ENCODE data around the gene DNAJC22. TPM values are rescaled to one million over a fixed set of nuclear protein-coding genes. Genes with fewer than 3 reads are reported as not detected.

DNAJC22 gene
- total RNA-seq, 8 experiments from 2014 or later = 0.92 to 11.8 (median 1.9) TPM

- in situ Hi-C loops (cut with MboI; ENCODE audit: low pct_unique_long_range_greater_than_20kb in 2 of 9, low sequenced_read_pairs in 9 of 9, unreplicated experiment in 9 of 9) = loop anchor here in 6 of 9 experiments (25.0 kb wide), 2 partner anchors 155 to 180 kb away; partner anchors contain the start of gene KCNH3 (in 2 of the 6)
- Histone ChIP-seq H3K4me3 (no peak overlapping the region), H3K4me1 (replicated peaks in 1 of 2) (no peaks in the 10 kb centered on the region), H3K27ac (no peak overlapping the region)
- WGBS, 10 experiments = 0 to 36% (median 5%) methylated on average over 3 of the region's 3 CpGs; no CpG with 5 or more reads in 1 of the 10 experiments
- no peak for ATAC-seq (replicated peaks in 6 of 8)
Measured at GRCh38 chr12:49357103-49357678, 10.5 kb downstream of the DNAJC22 start.

- in situ Hi-C loops (cut with MboI; ENCODE audit: low pct_unique_long_range_greater_than_20kb in 2 of 9, low sequenced_read_pairs in 9 of 9, unreplicated experiment in 9 of 9) = loop anchor here in 6 of 9 experiments (25.0 kb wide), 2 partner anchors 154 to 179 kb away; partner anchors contain the start of gene KCNH3 (in 2 of the 6)
- no peaks in the 10 kb centered on the region for H3K4me1 ChIP-seq (replicated peaks in 1 of 2)
Measured at GRCh38 chr12:49358483-49359141, 11.9 kb downstream of the DNAJC22 start.

GRCh38 chr12:49359671-49360070, 13.0 kb downstream of the DNAJC22 start:
- H3K4me3 ChIP-seq = no peak overlapping the region
- no peaks in the 10 kb centered on the region for H3K4me1 ChIP-seq (replicated peaks in 1 of 2)
- in situ Hi-C loops (cut with MboI; ENCODE audit: low pct_unique_long_range_greater_than_20kb in 2 of 9, low sequenced_read_pairs in 9 of 9, unreplicated experiment in 9 of 9) = loop anchor here in 8 of 9 experiments (10.0 to 25.0 kb wide), 4 partner anchors 145 to 178 kb away; partner anchors contain the start of gene KCNH3 (in 2 of the 8)
- 0 to 100% (median 60%) methylated on average over 1 to 6 of the region's 7 CpGs; no CpG with 5 or more reads in 1 of the 10 experiments for WGBS, 10 experiments
- no peak overlapping the region for H3K27ac ChIP-seq
- ATAC-seq (replicated peaks in 6 of 8) = no peak

More at GRCh38 chr12:49358483-49359141, 11.9 kb downstream of the DNAJC22 start:
- no peak overlapping the region for H3K4me3 ChIP-seq
- ATAC-seq (replicated peaks in 6 of 8) = peak; percentile 54 to 96 (median 90)
- no peak overlapping the region for H3K27ac ChIP-seq
- 0 to 83% (median 17%) methylated on average over 1 to 7 of the region's 7 CpGs; no CpG with 5 or more reads in 1 of the 10 experiments for WGBS, 10 experiments

- WGBS, 10 experiments = 80 to 100% (median 100%) methylated on average over 1 of the region's 1 CpG; no CpG with 5 or more reads in 7 of the 10 experiments
- no peak for ATAC-seq (replicated peaks in 6 of 8)
- no peak overlapping the region for H3K27ac ChIP-seq
- in situ Hi-C loops (cut with MboI; ENCODE audit: low pct_unique_long_range_greater_than_20kb in 2 of 9, low sequenced_read_pairs in 9 of 9, unreplicated experiment in 9 of 9) = loop anchor here in 8 of 9 experiments (10.0 to 25.0 kb wide), 4 partner anchors 143 to 175 kb away; partner anchors contain the start of gene KCNH3 (in 2 of the 8)
- no peak overlapping the region for H3K4me3 ChIP-seq
- no peaks in the 10 kb centered on the region for H3K4me1 ChIP-seq (replicated peaks in 1 of 2)
Measured at GRCh38 chr12:49362077-49362476, 15.4 kb downstream of the DNAJC22 start.

GRCh38 chr12:49364989-49365388, 18.3 kb downstream of the DNAJC22 start:
- H3K4me3 ChIP-seq = no peak overlapping the region
- in situ Hi-C loops (cut with MboI; ENCODE audit: low pct_unique_long_range_greater_than_20kb in 2 of 9, low sequenced_read_pairs in 9 of 9, unreplicated experiment in 9 of 9) = loop anchor here in 8 of 9 experiments (10.0 to 25.0 kb wide), 4 partner anchors 140 to 172 kb away; partner anchors contain the start of gene KCNH3 (in 2 of the 8)
- H3K27ac ChIP-seq = no peak overlapping the region
- 0 to 100% (median 88%) methylated on average over 1 of the region's 1 CpG; no CpG with 5 or more reads in 5 of the 10 experiments for WGBS, 10 experiments
- H3K4me1 ChIP-seq (replicated peaks in 1 of 2) = peaks cover 0 to 11% of the 10 kb centered on the region in 2 donors
- no peak for ATAC-seq (replicated peaks in 6 of 8)

GRCh38 chr12:49365542-49365941, 18.9 kb downstream of the DNAJC22 start:
- no peak for ATAC-seq (replicated peaks in 6 of 8)
- 13 to 93% (median 86%) methylated on average over 1 to 5 of the region's 5 CpGs; no CpG with 5 or more reads in 2 of the 10 experiments for WGBS, 10 experiments
- Histone ChIP-seq H3K4me1 (replicated peaks in 1 of 2) (peaks cover 0 to 11% of the 10 kb centered on the region in 2 donors), H3K4me3 (no peak overlapping the region), H3K27ac (no peak overlapping the region)
- in situ Hi-C loops (cut with MboI; ENCODE audit: low pct_unique_long_range_greater_than_20kb in 2 of 9, low sequenced_read_pairs in 9 of 9, unreplicated experiment in 9 of 9) = loop anchor here in 8 of 9 experiments (10.0 to 25.0 kb wide), 4 partner anchors 139 to 172 kb away; partner anchors contain the start of gene KCNH3 (in 2 of the 8)

GRCh38 chr12:49366096-49366651, 19.5 kb downstream of the DNAJC22 start:
- peak in 5 of 8 experiments; percentile 7 to 16 (median 15) for ATAC-seq (replicated peaks in 6 of 8)
- Histone ChIP-seq H3K4me1 (replicated peaks in 1 of 2) (peaks cover 0 to 11% of the 10 kb centered on the region in 2 donors), H3K27ac (peak overlapping the region in 1 of 2 donors; percentile 86), H3K4me3 (peak overlapping the region; percentile 78 to 99 (median 86))
- WGBS, 10 experiments = 0 to 49% (median 6%) methylated on average over 4 to 32 of the region's 38 CpGs
- in situ Hi-C loops (cut with MboI; ENCODE audit: low pct_unique_long_range_greater_than_20kb in 2 of 9, low sequenced_read_pairs in 9 of 9, unreplicated experiment in 9 of 9) = loop anchor here in 8 of 9 experiments (10.0 to 25.0 kb wide), 4 partner anchors 139 to 171 kb away; partner anchors contain the start of gene KCNH3 (in 2 of the 8)

- Histone ChIP-seq H3K27ac (peak overlapping the region; percentile 86 to 90), H3K4me3 (peak overlapping the region; percentile 78 to 99 (median 86)), H3K4me1 (replicated peaks in 1 of 2) (peaks cover 0 to 11% of the 10 kb centered on the region in 2 donors)
- ATAC-seq (replicated peaks in 6 of 8) = peak; percentile 79 to 93 (median 90)
- WGBS, 10 experiments = 0 to 3% (median 1%) methylated on average over 8 to 21 of the region's 97 CpGs; no CpG with 5 or more reads in 6 of the 10 experiments
- in situ Hi-C loops (cut with MboI; ENCODE audit: low pct_unique_long_range_greater_than_20kb in 2 of 9, low sequenced_read_pairs in 9 of 9, unreplicated experiment in 9 of 9) = loop anchor here in 8 of 9 experiments (10.0 to 25.0 kb wide), 4 partner anchors 138 to 170 kb away; partner anchors contain the start of gene KCNH3 (in 2 of the 8)
Measured at GRCh38 chr12:49366652-49367380, 20.1 kb downstream of the DNAJC22 start.

- peaks cover 0 to 11% of the 10 kb centered on the region in 2 donors for H3K4me1 ChIP-seq (replicated peaks in 1 of 2)
- ATAC-seq (replicated peaks in 6 of 8) = peak in 7 of 8 experiments; percentile 3 to 29 (median 7)
- in situ Hi-C loops (cut with MboI; ENCODE audit: low pct_unique_long_range_greater_than_20kb in 2 of 9, low sequenced_read_pairs in 9 of 9, unreplicated experiment in 9 of 9) = loop anchor here in 8 of 9 experiments (10.0 to 25.0 kb wide), 4 partner anchors 137 to 170 kb away; partner anchors contain the start of gene KCNH3 (in 2 of the 8)
- H3K27ac ChIP-seq = peak within 1 kb of the TSS; percentile 86 to 90
- WGBS, 10 experiments = 0 to 20% (median 1%) methylated on average over 1 to 11 of the region's 52 CpGs; no CpG with 5 or more reads in 2 of the 10 experiments
- peak within 1 kb of the TSS; percentile 78 to 99 (median 86) for H3K4me3 ChIP-seq
Measured at GRCh38 chr12:49367381-49368239, 20.9 kb downstream of the DNAJC22 start, which contains the start of gene SPATS2. SPATS2 (plus strand) TSS chr12:49367462; CDS start chr12:49461013, 93,551 bp downstream.

GRCh38 chr12:49368240-49368600, 21.5 kb downstream of the DNAJC22 start:
- in situ Hi-C loops (cut with MboI; ENCODE audit: low pct_unique_long_range_greater_than_20kb in 2 of 9, low sequenced_read_pairs in 9 of 9, unreplicated experiment in 9 of 9) = loop anchor here in 8 of 9 experiments (10.0 to 25.0 kb wide), 4 partner anchors 137 to 169 kb away; partner anchors contain the start of gene KCNH3 (in 2 of the 8)
- no peak for ATAC-seq (replicated peaks in 6 of 8)

More at GRCh38 chr12:49368240-49368600, 21.5 kb downstream of the DNAJC22 start:
- WGBS, 10 experiments = 0 to 11% (median 0%) methylated on average over 1 to 3 of the region's 3 CpGs
- Histone ChIP-seq H3K27ac (peak overlapping the region in 1 of 2 donors; percentile 15), H3K4me1 (replicated peaks in 1 of 2) (peaks cover 0 to 11% of the 10 kb centered on the region in 2 donors), H3K4me3 (peak overlapping the region; percentile 78 to 99 (median 86))

Measured in motor neuron (in vitro differentiated cells).